A549 (cell line): ENCODE data around the gene STRIP2. TPM values are rescaled to one million over a fixed set of nuclear protein-coding genes. Genes with fewer than 3 reads are reported as not detected.
"Not testable (repeated sequence)": the region's sequence is repeated elsewhere in the genome, so short reads cannot be mapped to it uniquely, and the experiment has no call there.

Source experiments
- ATAC-seq, 2 experiments: fragments of 200-7000 bp in 1 of 2; fragments of >200 bp in 1 of 2; cut with Nextera tagmentation in 1 of 2; cut with Tn5 transposase in 1 of 2; 3 replicates each; pipeline versions ENCODE4 v1.8.0 to v1.9.1; 2018 to 2020; ENCODE audit warnings: mild to moderate bottlenecking in 1 of 2, moderate library complexity in 1 of 2
- CTCF ChIA-PET: fragments of 300-600 bp; sonication (Branson Sonifier 250); formaldehyde crosslinking; extraction: SDS; loops from one replicate; lab custom pipeline; 2021; ENCODE audit warnings: antibody characterized with exemption, inconsistent platforms; lab: Yijun Ruan, JAX
- POLR2A ChIA-PET: fragments of 350-600 bp; formaldehyde crosslinking; extraction: SDS; loops from one replicate; lab custom pipeline; 2021; ENCODE audit warnings: antibody characterized with exemption, inconsistent platforms; lab: Yijun Ruan, JAX
- DNase-seq, 2 experiments: peaks; one replicate each; pipeline versions ENCODE4 v3.0.0 to v3.0.0-alpha.2; 2011 to 2016; ENCODE audit warnings: low read depth in 1 of 2, low spot score in 1 of 2
- FAIRE-seq: peaks from 2 replicates; lab custom pipeline; 2011; peaks lifted over from hg19 to GRCh38; lab: Jason Lieb, UNC
- H3K27ac ChIP-seq, 2 experiments: fragments of >200 bp; sonication (Bioruptor Twin); formaldehyde crosslinking; 3 replicates each; pipeline ENCODE4 v1.5.1; 2016 to 2017
- H3K4me1 ChIP-seq: fragments of >200 bp; sonication (Bioruptor Twin); formaldehyde crosslinking; 3 replicates; pipeline ENCODE4 v1.6.1; 2016
- H3K4me2 ChIP-seq: fragments of >200 bp; sonication (Bioruptor Twin); formaldehyde crosslinking; 3 replicates; pipeline ENCODE4 v1.6.1; 2016
- H3K4me3 ChIP-seq: fragments of >200 bp; sonication (Bioruptor Twin); formaldehyde crosslinking; 3 replicates; pipeline ENCODE4 v1.5.1; 2016
- H3K9me3 ChIP-seq: fragments of >200 bp; sonication (Bioruptor Twin); formaldehyde crosslinking; 3 replicates; pipeline ENCODE4 v1.6.1; 2016
- BCL3 ChIP-seq: fragments of >200 bp; sonication (Bioruptor Twin); formaldehyde crosslinking; IDR thresholded peaks from 3 replicates; pipeline ENCODE4 v1.6.1; 2016
- CHD2 ChIP-seq: fragments of 150-350 bp; IDR thresholded peaks from 2 replicates; pipeline ENCODE4 v1.6.1; 2014; ENCODE audit warnings: low read length; ENCODE audit not compliant: partially characterized antibody
- CHD4 ChIP-seq: fragments of 200-600 bp; sonication (generic); IDR thresholded peaks from 2 replicates; pipeline ENCODE4 v1.6.1; 2016; ENCODE audit warnings: antibody characterized with exemption, mild to moderate bottlenecking, borderline replicate concordance
- CTCF ChIP-seq: fragments of >200 bp; sonication (Bioruptor Twin); formaldehyde crosslinking; IDR thresholded peaks from 3 replicates; pipeline ENCODE4 v1.5.1; 2016
- EP300 ChIP-seq, 2 experiments: fragments of >200 bp; sonication (Bioruptor Twin); formaldehyde crosslinking; IDR thresholded peaks; 2 replicates in 1 of 2; 3 replicates in 1 of 2; pipeline ENCODE4 v1.6.1; 2016 to 2017
- ESRRA ChIP-seq: fragments of 150-350 bp; IDR thresholded peaks from 2 replicates; pipeline ENCODE4 v1.6.1; 2014; ENCODE audit warnings: mild to moderate bottlenecking, low read length, borderline replicate concordance
- FOXS1 ChIP-seq: fragments of 250-450 bp; sonication (Bioruptor Pico); IDR thresholded peaks from 2 replicates; pipeline ENCODE4 v1.5.0; 2020; ENCODE audit warnings: mild to moderate bottlenecking, moderate library complexity
- GATA3 ChIP-seq: IDR thresholded peaks from 2 replicates; pipeline ENCODE4 v1.6.1; 2012; ENCODE audit warnings: borderline replicate concordance
- HEYL ChIP-seq: fragments of 250-450 bp; sonication (Bioruptor Pico); IDR thresholded peaks from 2 replicates; pipeline ENCODE4 v1.8.0; 2021; ENCODE audit warnings: mild to moderate bottlenecking, moderate library complexity
- HOXA7 ChIP-seq: fragments of 250-450 bp; sonication (Bioruptor Pico); IDR thresholded peaks from 2 replicates; pipeline ENCODE4 v1.5.0; 2020; ENCODE audit warnings: mild to moderate bottlenecking, moderate library complexity
- HOXB5 ChIP-seq: fragments of 250-450 bp; sonication (Bioruptor Pico); IDR thresholded peaks from 2 replicates; pipeline ENCODE4 v1.5.0; 2020; ENCODE audit warnings: mild to moderate bottlenecking, moderate library complexity
- MAFK ChIP-seq: fragments of 450-650 bp; IDR thresholded peaks from 2 replicates; pipeline ENCODE4 v1.6.1; 2014; ENCODE audit not compliant: partially characterized antibody
- NPAS2 ChIP-seq: fragments of 250-450 bp; sonication (Bioruptor Pico); IDR thresholded peaks from 2 replicates; pipeline ENCODE4 v1.8.0; 2022; ENCODE audit warnings: mild to moderate bottlenecking, moderate library complexity, borderline replicate concordance
- PBX3 ChIP-seq: IDR thresholded peaks from 2 replicates; pipeline ENCODE4 v1.6.1; 2012
- PHF8 ChIP-seq: fragments of 200-600 bp; sonication (generic); IDR thresholded peaks from 2 replicates; pipeline ENCODE4 v1.6.1; 2016; ENCODE audit warnings: low read depth, mild to moderate bottlenecking, antibody characterized with exemption, moderate library complexity, borderline replicate concordance
- RARB ChIP-seq: fragments of 250-450 bp; sonication (Bioruptor Pico); IDR thresholded peaks from 2 replicates; pipeline ENCODE4 v1.8.0; 2021; ENCODE audit warnings: mild to moderate bottlenecking, moderate library complexity
- SREBF2 ChIP-seq: fragments of 450-650 bp; IDR thresholded peaks from 2 replicates; pipeline ENCODE4 v1.6.1; 2014; ENCODE audit warnings: mild to moderate bottlenecking, moderate library complexity
- TFCP2L1 ChIP-seq: fragments of 250-450 bp; sonication (Bioruptor Pico); IDR thresholded peaks from 2 replicates; pipeline ENCODE4 v1.5.0; 2021; ENCODE audit warnings: mild to moderate bottlenecking
- TP53 ChIP-seq: fragments of 250-450 bp; sonication (Bioruptor Pico); IDR thresholded peaks from 2 replicates; pipeline ENCODE4 v1.5.0; 2021; ENCODE audit warnings: mild to moderate bottlenecking, moderate library complexity
- ZNF302 ChIP-seq: fragments of 250-450 bp; sonication (Bioruptor Pico); IDR thresholded peaks from 2 replicates; pipeline ENCODE4 v1.9.0; 2021; ENCODE audit warnings: inconsistent platforms, mild to moderate bottlenecking, moderate library complexity
- ZSCAN20 ChIP-seq: fragments of 250-450 bp; sonication (Bioruptor Pico); IDR thresholded peaks from 2 replicates; pipeline ENCODE4 v1.8.0; 2022; ENCODE audit warnings: mild to moderate bottlenecking, moderate library complexity
- WGBS: methylation state at CpG from one replicate; pipeline ENCODE4 v1.1.6; 2017; ENCODE audit errors: missing lambda C conversion rate; 5-methylcytosine and 5-hydroxymethylcytosine counted together
- polyA plus RNA-seq, 4 experiments: library from polyadenylated mRNA; depleted of rRNA in 3 of 4; stranded (reverse); fragments of >200 nt; fragmentation: RNase III in 1 of 4; extraction: RNeasy Plus Mini Kit Qiagen cat#74134 plus additional on column Dnase treatment in 1 of 4; gene quantifications; 2 replicates in 3 of 4; 3 replicates in 1 of 4; pipeline ENCODE4 v1.2.3, GENCODE V29; 2011 to 2017

STRIP2 gene
- polyA plus RNA-seq, 2 of the 4 experiments (the other 2 are of a cell fraction) = 4.9 to 7.2 TPM

GRCh38 chr7:129447445-129447844 is 13.2 kb downstream of the STRIP2 start:
- POLR2A ChIA-PET, H3K27ac ChIP-seq, H3K4me2 ChIP-seq, H3K4me1 ChIP-seq, ATAC-seq, DNase-seq, FAIRE-seq, H3K4me3 ChIP-seq: not testable (repeated sequence)
- H3K9me3 ChIP-seq = peaks cover 17% of the 10 kb centered on the region; the same call in 1 of the 3 replicates
- CTCF ChIA-PET = interaction anchor here (1.5 kb wide), 1 partner anchor 229 kb away, joined by 4 read pairs; no protein-coding TSS in a partner anchor
- WGBS = 83% methylated on average over 6 of the region's 6 CpGs

GRCh38 chr7:129448608-129449007 is 14.4 kb downstream of the STRIP2 start:
- 24% methylated on average over 2 of the region's 2 CpGs for WGBS
- CTCF ChIA-PET = interaction anchor here (1.5 to 2.6 kb wide), 2 partner anchors 23 to 230 kb away, joined by 4 to 12 read pairs; no protein-coding TSS in a partner anchor
- POLR2A ChIA-PET, FAIRE-seq, H3K4me2 ChIP-seq, H3K4me3 ChIP-seq, ATAC-seq, DNase-seq, H3K27ac ChIP-seq, H3K4me1 ChIP-seq: not testable (repeated sequence)
- peaks cover 17% of the 10 kb centered on the region; the same call in 1 of the 3 replicates for H3K9me3 ChIP-seq

- POLR2A ChIA-PET = no interaction called here
- no peaks in the 10 kb centered on the region for H3K4me1 ChIP-seq
- no peak for DNase-seq
- H3K4me2 ChIP-seq = no peak overlapping the region
- H3K27ac ChIP-seq = no peak overlapping the region
- TF ChIP-seq CHD2 (no peak), ZNF302 (CRISPR knock-in tag) (no peak), SREBF2 (no peak)
- TF ChIP-seq, all 56 proteins: peak for 0
- Histone ChIP-seq H3K9me3 (peaks cover 17% of the 10 kb centered on the region; the same call in 1 of the 3 replicates), H3K4me3 (no peak overlapping the region)
- ATAC-seq (no peak), FAIRE-seq (no peak)
- CTCF ChIA-PET = interaction anchor here (2.6 kb wide), 1 partner anchor 21 kb away, joined by 12 read pairs; no protein-coding TSS in a partner anchor
Observed at GRCh38 chr7:129450295-129450694, 16.1 kb downstream of the STRIP2 start.

GRCh38 chr7:129452589-129453231 is 18.5 kb downstream of the STRIP2 start:
- DNase-seq (no peak), ATAC-seq (no peak), FAIRE-seq (no peak)
- Histone ChIP-seq H3K9me3 (peaks cover 15% of the 10 kb centered on the region; the same call in 1 of the 3 replicates), H3K27ac (no peak overlapping the region), H3K4me2 (no peak overlapping the region), H3K4me3 (no peak overlapping the region), H3K4me1 (no peaks in the 10 kb centered on the region)
- POLR2A ChIA-PET = interaction anchor here (1.2 kb wide), 1 partner anchor 13 kb away, joined by 3 read pairs; no protein-coding TSS in a partner anchor
- CTCF ChIA-PET = interaction anchor here (0.6 to 2.4 kb wide), 10 partner anchors 13 to 234 kb away, joined by 3 to 9 read pairs (median 4); no protein-coding TSS in a partner anchor
- WGBS = 57% methylated on average over 2 of the region's 2 CpGs
- TF ChIP-seq HOXB5 = no peak
- TF ChIP-seq SREBF2 = no peak
- no peak for TF ChIP-seq FOXS1 (CRISPR knock-in tag)
- TF ChIP-seq RARB = no peak
- TF ChIP-seq CTCF = no peak
- no peak for TF ChIP-seq ZSCAN20 (CRISPR knock-in tag)
- no peak for TF ChIP-seq HOXA7 (CRISPR knock-in tag)
- TF ChIP-seq NPAS2 (CRISPR knock-in tag) = no peak
- no peak for TF ChIP-seq PHF8
- TF ChIP-seq BCL3 = no peak
- no peak for TF ChIP-seq EP300 (IDR thresholded peaks at IDR 0.05)
- no peak for TF ChIP-seq GATA3
- no peak for TF ChIP-seq ESRRA
- no peak for TF ChIP-seq PBX3
- no peak for TF ChIP-seq TP53 (CRISPR knock-in tag)
- no peak for TF ChIP-seq HEYL (CRISPR knock-in tag)
- TF ChIP-seq TFCP2L1 (CRISPR knock-in tag) = no peak
- TF ChIP-seq MAFK = no peak
- no peak for TF ChIP-seq CHD4
